CD14-positive monocyte (primary cell): ENCODE results near the gene TEX48. TPM values are rescaled to one million over a fixed set of nuclear protein-coding genes. Genes with fewer than 3 reads are reported as not detected.

Experiments used
- DNase-seq, 3 donors: peaks; one replicate each; pipeline ENCODE4 v3.0.0-alpha.2; 2011 to 2022
- H2AFZ ChIP-seq: 2 replicates; pipeline ENCODE4 v1.6.0; 2012; ENCODE audit warnings: mild to moderate bottlenecking, low read depth, low read length, inconsistent platforms; ENCODE audit not compliant: insufficient read depth, poor library complexity, severe bottlenecking
- H3K27ac ChIP-seq, 2 donors: 1 replicate in 1 of 2; 2 replicates in 1 of 2; pipeline ENCODE4 v1.5.1; 2012 to 2013; ENCODE audit warnings: low read length in 2 of 2, control low read depth in 1 of 2, inconsistent platforms in 1 of 2, low read depth in 1 of 2, mild to moderate bottlenecking in 1 of 2
- H3K27me3 ChIP-seq, 2 donors: one replicate each; pipeline versions ENCODE4 v1.6.0 to v1.6.1; 2011 to 2013; ENCODE audit warnings: low read length in 2 of 2; ENCODE audit not compliant: control insufficient read depth in 2 of 2, insufficient read depth in 2 of 2
- H3K36me3 ChIP-seq, 2 donors: replicated peaks in 1 of 2; 1 replicate in 1 of 2; 2 replicates in 1 of 2; pipeline versions ENCODE4 v1.5.1 to v1.6.1; 2012 to 2013; ENCODE audit warnings: low read length in 2 of 2, control low read depth in 1 of 2, inconsistent platforms in 1 of 2, mild to moderate bottlenecking in 1 of 2; ENCODE audit not compliant: insufficient read depth in 2 of 2, control insufficient read depth in 1 of 2
- H3K4me1 ChIP-seq, 2 donors: 1 replicate in 1 of 2; 2 replicates in 1 of 2; pipeline versions ENCODE4 v1.5.1 to v1.6.1; 2012 to 2013; ENCODE audit warnings: low read length in 2 of 2, control low read depth in 1 of 2, inconsistent platforms in 1 of 2, mild to moderate bottlenecking in 1 of 2, moderate library complexity in 1 of 2; ENCODE audit not compliant: insufficient read depth in 2 of 2, control insufficient read depth in 1 of 2
- H3K4me2 ChIP-seq: replicated peaks from 2 replicates; pipeline ENCODE3; 2012; ENCODE audit warnings: low read length, moderate library complexity, mild to moderate bottlenecking; ENCODE audit not compliant: poor library complexity, severe bottlenecking; ENCODE audit errors: extremely low read depth
- H3K4me3 ChIP-seq, 3 experiments: fragments of 200-600 bp in 1 of 3; sonication (generic) in 1 of 3; replicated peaks in 1 of 3; 1 replicate in 2 of 3; 2 replicates in 1 of 3; pipeline ENCODE4 v1.5.1; 2011 to 2013; ENCODE audit warnings: low read length in 3 of 3, mild to moderate bottlenecking in 3 of 3, control low read depth in 2 of 3, low read depth in 2 of 3, inconsistent platforms in 1 of 3, moderate library complexity in 1 of 3
- H3K79me2 ChIP-seq: 2 replicates; pipeline ENCODE4 v1.6.0; 2012; ENCODE audit warnings: mild to moderate bottlenecking, control low read depth, inconsistent platforms, low read length, moderate library complexity; ENCODE audit not compliant: insufficient read depth
- H3K9ac ChIP-seq: 2 replicates; pipeline ENCODE4 v1.6.0; 2017; ENCODE audit warnings: low read length, mild to moderate bottlenecking; ENCODE audit not compliant: insufficient read depth, poor library complexity, severe bottlenecking
- H3K9me3 ChIP-seq, 2 donors: replicated peaks in 1 of 2; 1 replicate in 1 of 2; 2 replicates in 1 of 2; pipeline versions ENCODE4 v1.5.1 to v1.6.1; 2012 to 2013; ENCODE audit warnings: low read length in 2 of 2, control low read depth in 1 of 2; ENCODE audit not compliant: control insufficient read depth in 1 of 2, insufficient read depth in 1 of 2
- H4K20me1 ChIP-seq: 2 replicates; pipeline ENCODE4 v1.6.0; 2012; ENCODE audit warnings: mild to moderate bottlenecking, low read length, control low read depth, moderate library complexity; ENCODE audit not compliant: insufficient read depth
- H3K27ac Mint-ChIP-seq, 7 donors: one replicate each; pipeline ENCODE4 v1.8.0; 2020; ENCODE audit warnings: mild to moderate bottlenecking in 7 of 7, mixed read lengths in 7 of 7, moderate library complexity in 6 of 7, inconsistent platforms in 2 of 7
- H3K27me3 Mint-ChIP-seq, 3 donors: one replicate each; pipeline ENCODE4 v1.8.0; 2021 to 2022; ENCODE audit warnings: low read depth in 3 of 3, mild to moderate bottlenecking in 3 of 3, mixed read lengths in 3 of 3, moderate library complexity in 3 of 3, inconsistent platforms in 1 of 3
- H3K36me3 Mint-ChIP-seq, 2 donors: one replicate each; pipeline ENCODE4 v1.8.0; 2020; ENCODE audit warnings: mixed read lengths in 2 of 2, inconsistent platforms in 1 of 2, mild to moderate bottlenecking in 1 of 2
- H3K4me1 Mint-ChIP-seq: one replicate; pipeline ENCODE4 v1.8.0; 2020; ENCODE audit warnings: mild to moderate bottlenecking, mixed read lengths
- H3K4me3 Mint-ChIP-seq, 2 donors: one replicate each; pipeline ENCODE4 v1.8.0; 2020; ENCODE audit warnings: mild to moderate bottlenecking in 2 of 2, mixed read lengths in 2 of 2, moderate library complexity in 1 of 2
- H3K9me3 Mint-ChIP-seq, 7 donors: one replicate each; pipeline ENCODE4 v1.8.0; 2020 to 2022; ENCODE audit warnings: mixed read lengths in 7 of 7, mild to moderate bottlenecking in 6 of 7, moderate library complexity in 6 of 7, inconsistent platforms in 2 of 7
- CTCF ChIP-seq: fragments of 200-600 bp; IDR thresholded peaks from one replicate; pipeline ENCODE4 v1.8.0; 2022; ENCODE audit warnings: antibody characterized with exemption, mild to moderate bottlenecking
- WGBS: methylation state at CpG from one replicate; pipeline ENCODE4 v1.1.5; 2013; ENCODE audit warnings: missing lambda C conversion rate; ENCODE audit not compliant: insufficient coverage; 5-methylcytosine and 5-hydroxymethylcytosine counted together
- intact Hi-C, 2 donors: fragments of 100-400 bp; cut with micrococcal nuclease; formaldehyde crosslinking; loops; one replicate each; pipeline versions ENCODE4 v1.15.0 to v1.15.1; 2023
- polyA minus RNA-seq: library from RNA; depleted of rRNA, polyadenylated mRNA; stranded (reverse); fragments of >200 nt; gene quantifications from 2 replicates; pipeline ENCODE4 v1.2.3, GENCODE V29; 2012
- polyA plus RNA-seq, 3 donors: library from polyadenylated mRNA; depleted of rRNA in 1 of 3; unstranded in 2 of 3; stranded (reverse) in 1 of 3; fragments of 300-500 nt in 2 of 3; fragments of >200 nt in 1 of 3; fragmentation: Illumina TruSeq in 2 of 3; gene quantifications; 1 replicate in 2 of 3; 2 replicates in 1 of 3; pipeline ENCODE4 v1.2.3, GENCODE V29; 2012 to 2021
- total RNA-seq, 12 experiments: library from RNA in 1 of 12; stranded (reverse) in 1 of 12; fragments of 120-200 nt in 1 of 12; gene quantifications; one replicate each; pipeline ENCODE4 v1.2.4 and lab custom pipeline; 2013 to 2026; ENCODE audit warnings: mixed read lengths in 6 of 12, inconsistent platforms in 1 of 12

Gene TEX48
- not detected for total RNA-seq (2013)
- polyA plus RNA-seq (not detected), polyA minus RNA-seq (not detected in 2 replicates), total RNA-seq (lab: John Stamatoyannopoulos, UW) (0 to 0.45 (median 0) reads per million in 11 experiments)

- Mint-ChIP-seq H3K4me3 (no peak within 1 kb of the TSS), H3K36me3 (no peaks in the 10 kb centered on the region), H3K4me1 (peaks cover 10% of the 10 kb centered on the region)
Measured at GRCh38 chr9:114681594-114682332, at the start of gene TEX48. Gene TEX48, minus strand, starts transcription at chr9:114682192. Its CDS starts 10,469 bp downstream, at chr9:114671723.

GRCh38 chr9:114731701-114732100 lies 49.7 kb upstream of the TEX48 start:
- Histone ChIP-seq H2AFZ (no peak overlapping the region), H3K4me2 (no peak overlapping the region), H3K9me3 (no peaks in the 10 kb centered on the region), H4K20me1 (no peaks in the 10 kb centered on the region), H3K4me3 (no peak overlapping the region), H3K79me2 (no peaks in the 10 kb centered on the region), H3K4me1 (peaks cover 3 to 5% of the 10 kb centered on the region in 2 donors), H3K9ac (no peak overlapping the region), H3K27me3 (no peaks in the 10 kb centered on the region), H3K27ac (no peak overlapping the region), H3K36me3 (no peaks in the 10 kb centered on the region)
- peaks cover 8% of the 10 kb centered on the region for H3K4me1 Mint-ChIP-seq
- TF ChIP-seq CTCF, result no peak
- H3K27me3 Mint-ChIP-seq, result no peaks in the 10 kb centered on the region
- H3K36me3 Mint-ChIP-seq, result no peaks in the 10 kb centered on the region
- no peak overlapping the region for H3K4me3 Mint-ChIP-seq
- peaks cover 0 to 2% (median 0%) of the 10 kb centered on the region in 7 donors for H3K9me3 Mint-ChIP-seq
- DNase-seq, result no peak
- no peak overlapping the region for H3K27ac Mint-ChIP-seq
- intact Hi-C loops, result loop anchor here in 1 of 2 donors (10.0 kb wide), 2 partner anchors 47 to 183 kb away; partner anchors contain the start of gene TEX48
- no CpG with 5 or more reads among the region's 1 CpG for WGBS

More at GRCh38 chr9:114681594-114682332, at the start of gene TEX48:
- Histone ChIP-seq H2AFZ (no peak within 1 kb of the TSS), H4K20me1 (no peaks in the 10 kb centered on the region), H3K4me3 (no peak within 1 kb of the TSS), H3K9me3 (no peaks in the 10 kb centered on the region), H3K36me3 (no peaks in the 10 kb centered on the region), H3K79me2 (no peaks in the 10 kb centered on the region), H3K27ac (no peak within 1 kb of the TSS), H3K27me3 (no peaks in the 10 kb centered on the region), H3K4me2 (no peak within 1 kb of the TSS), H3K4me1 (peaks cover 0 to 3% of the 10 kb centered on the region in 2 donors), H3K9ac (no peak within 1 kb of the TSS)
- Mint-ChIP-seq H3K27me3 (peaks cover 0 to 4% (median 0%) of the 10 kb centered on the region in 3 donors), H3K9me3 (no peaks in the 10 kb centered on the region), H3K27ac (peak within 1 kb of the TSS in 3 of 7 donors; percentile 56 to 75 (median 74))
- peak; percentile 89 for TF ChIP-seq CTCF
- peak; percentile 69 to 76 (median 75) for DNase-seq
- 82% methylated on average over 6 of the region's 8 CpGs for WGBS
- intact Hi-C loops, result loop anchor here (2.0 to 10.0 kb wide), 5 partner anchors 53 to 843 kb away; no protein-coding TSS in a partner anchor
